Activated CD4-positive, alpha-beta memory T cell treated with anti-CD3 and anti-CD28 coated beads, Interleukin-2, amount 10 ng/mL, durations not matched to agents 7 days and 5 days (primary cell): Measurements from ENCODE around the gene UQCR11. TPM values are rescaled to one million over a fixed set of nuclear protein-coding genes. Genes with fewer than 3 reads are reported as not detected.

ENCODE experiments used
- CTCF ChIA-PET: fragments of 350-600 bp; sonication (Branson Sonifier 250); formaldehyde crosslinking; loops from one replicate; lab custom pipeline; 2021; ENCODE audit warnings: antibody characterized with exemption, inconsistent platforms; lab: Charles Lee
- POLR2A ChIA-PET: fragments of 350-600 bp; sonication (Branson Sonifier 250); formaldehyde crosslinking; loops from one replicate; lab custom pipeline; 2021; ENCODE audit warnings: antibody characterized with exemption; lab: Charles Lee
- DNase-seq: peaks from one replicate; pipeline ENCODE4 v3.0.0-alpha.2; 2020
- H3K27ac Mint-ChIP-seq: one replicate; pipeline ENCODE4 v1.8.0; 2021; ENCODE audit warnings: mild to moderate bottlenecking, mixed read lengths
- H3K27me3 Mint-ChIP-seq: one replicate; pipeline ENCODE4 v1.8.0; 2021; ENCODE audit warnings: mixed read lengths
- H3K36me3 Mint-ChIP-seq: one replicate; pipeline ENCODE4 v1.8.0; 2021; ENCODE audit warnings: low read depth, mixed read lengths
- H3K4me1 Mint-ChIP-seq: one replicate; pipeline ENCODE4 v1.8.0; 2021; ENCODE audit warnings: mixed read lengths
- H3K4me3 Mint-ChIP-seq: one replicate; pipeline ENCODE4 v1.8.0; 2021; ENCODE audit warnings: mild to moderate bottlenecking, mixed read lengths
- H3K9me3 Mint-ChIP-seq: one replicate; pipeline ENCODE4 v1.8.0; 2021; ENCODE audit warnings: mixed read lengths
- total RNA-seq, 2 experiments: library from RNA; stranded (reverse); gene quantifications; one replicate each; pipeline ENCODE4 v1.2.3, GENCODE V29; 2021

UQCR11 gene
- total RNA-seq: 100 to 1,000 TPM; 177 to 191 TPM

DNA sequence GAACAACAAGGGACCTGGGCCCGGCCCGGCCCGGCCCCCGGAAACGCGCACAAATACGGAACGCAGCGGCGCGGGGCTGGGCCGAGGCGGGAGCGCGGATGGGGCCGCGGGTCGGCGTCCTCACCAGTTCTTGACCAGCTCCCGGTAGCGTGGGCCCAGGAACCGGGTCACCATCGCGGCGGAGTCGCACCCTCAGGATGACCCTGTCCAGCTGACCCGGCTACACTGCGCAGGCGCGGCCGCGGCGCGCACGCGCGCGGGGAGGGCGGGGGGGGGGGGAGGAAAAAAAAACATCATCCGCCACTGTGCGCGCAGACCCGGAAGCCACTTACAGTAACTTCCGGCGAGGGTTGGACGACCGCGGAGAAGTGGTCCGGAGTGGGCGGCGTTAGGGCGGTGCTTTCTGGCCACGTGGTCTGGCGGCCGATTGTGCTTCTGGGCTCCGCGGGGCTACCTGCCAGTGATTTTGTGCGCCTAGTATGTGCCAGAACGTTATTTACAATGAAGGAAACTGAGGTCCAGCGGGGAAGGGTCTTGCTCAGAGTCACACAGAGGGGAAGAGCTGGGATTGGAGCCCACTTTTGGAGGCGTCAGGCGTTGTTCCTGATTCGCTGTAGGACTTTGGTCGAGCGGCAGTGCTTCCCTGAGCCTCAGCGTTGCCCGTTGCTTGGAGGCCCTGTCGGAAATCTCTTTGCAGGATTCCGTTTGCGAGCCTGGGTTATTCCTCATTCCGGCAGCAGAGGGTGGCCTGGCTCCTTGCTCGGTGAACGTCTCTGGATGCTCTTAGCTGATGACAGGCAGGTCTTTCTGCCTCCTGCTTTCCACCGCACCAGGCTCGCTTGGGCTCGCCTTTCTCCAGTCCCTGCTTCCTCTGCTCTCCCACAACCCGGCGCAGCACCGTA lies at the start of gene UQCR11:
UQCR11 (minus strand) TSS at position 227 of the 902 bp plus-strand sequence; CDS start at position 174, 53 bp downstream.
- Mint-ChIP-seq H3K36me3 (peaks cover 14% of the 10 kb centered on the region), H3K9me3 (no peaks in the 10 kb centered on the region), H3K4me3 (peak within 1 kb of the TSS; percentile 96), H3K27me3 (no peaks in the 10 kb centered on the region), H3K4me1 (peaks cover 55% of the 10 kb centered on the region), H3K27ac (peak within 1 kb of the TSS; percentile 99)
- POLR2A ChIA-PET: interaction anchor here (1.0 to 5.9 kb wide), 8 partner anchors 10 to 197 kb away, joined by 3 to 60 read pairs (median 6); partner anchors contain the start of genes MBD3, REEP6 and TCF3
- peak; percentile 94 for DNase-seq
- CTCF ChIA-PET: interaction anchor here (0.6 to 2.6 kb wide), 5 partner anchors 13 to 66 kb away, joined by 3 to 14 read pairs (median 4); partner anchors contain the start of genes MBD3 and TCF3

DNA sequence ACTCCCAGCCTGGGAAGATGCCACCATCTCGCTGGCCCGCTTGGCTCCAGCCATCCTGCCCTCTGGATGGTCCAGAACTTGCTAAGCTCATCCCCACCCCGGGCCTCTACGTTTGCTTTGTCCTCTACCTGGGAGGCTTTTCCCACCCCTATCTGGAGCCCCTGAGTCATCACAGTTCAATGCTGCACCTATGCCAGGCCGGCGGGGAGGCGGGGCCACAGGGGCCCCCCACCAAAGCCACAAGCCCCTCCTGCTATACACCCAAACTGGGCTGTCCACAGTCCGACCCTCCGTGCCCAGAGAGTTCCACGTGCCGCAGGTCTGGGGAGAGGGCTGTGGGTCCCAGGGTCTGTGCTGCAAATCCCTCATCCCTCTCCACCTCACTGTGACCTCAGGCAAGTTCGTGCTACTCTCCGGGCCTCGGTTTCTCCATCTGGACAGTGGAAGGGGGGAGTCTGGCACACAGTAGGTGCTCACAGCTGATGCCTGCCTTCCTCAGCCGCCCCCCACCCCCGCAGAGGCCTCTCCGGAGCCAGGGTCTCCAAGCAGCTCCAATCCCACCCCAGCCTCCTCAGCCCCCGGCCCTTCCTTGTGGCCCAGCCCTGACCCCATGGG lies 49.0 kb upstream of the UQCR11 start:
- H3K27me3 Mint-ChIP-seq: peaks cover 2% of the 10 kb centered on the region
- no peaks in the 10 kb centered on the region for H3K9me3 Mint-ChIP-seq
- POLR2A ChIA-PET: no interaction called here
- H3K36me3 Mint-ChIP-seq: no peaks in the 10 kb centered on the region
- H3K27ac Mint-ChIP-seq: no peak overlapping the region
- CTCF ChIA-PET: interaction anchor here (0.7 kb wide), 1 partner anchor 222 kb away, joined by 3 read pairs; no protein-coding TSS in a partner anchor
- peaks cover 20% of the 10 kb centered on the region for H3K4me1 Mint-ChIP-seq
- no peak for DNase-seq
- peak overlapping the region; percentile 17 for H3K4me3 Mint-ChIP-seq

DNA sequence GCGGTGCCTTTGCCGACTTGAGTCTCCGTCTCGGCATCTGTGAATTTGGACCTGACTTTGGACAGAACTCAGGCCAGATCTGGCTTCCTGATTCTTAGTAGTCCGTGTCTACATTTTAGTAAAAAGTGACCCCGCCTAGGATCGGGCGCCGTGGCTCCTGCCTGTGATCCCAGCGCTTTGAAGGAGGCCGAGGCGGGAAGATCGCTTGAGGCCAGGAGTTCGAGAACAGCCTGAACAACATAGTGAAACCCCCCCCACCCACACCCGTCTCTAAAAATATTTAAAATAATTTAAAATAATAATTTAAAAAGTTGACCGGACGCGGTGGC lies 48.0 kb upstream of the UQCR11 start:
- DNase-seq: no peak
- H3K36me3 Mint-ChIP-seq: no peaks in the 10 kb centered on the region
- no peaks in the 10 kb centered on the region for H3K9me3 Mint-ChIP-seq
- ChIA-PET POLR2A (interaction anchor here (1.0 to 3.7 kb wide), 6 partner anchors 8 to 384 kb away, joined by 3 to 39 read pairs (median 4); partner anchors contain the start of genes CIRBP, MBD3 and UQCR11), CTCF (interaction anchor here (0.7 kb wide), 1 partner anchor 223 kb away, joined by 3 read pairs; no protein-coding TSS in a partner anchor)
- H3K27me3 Mint-ChIP-seq: no peaks in the 10 kb centered on the region
- peak overlapping the region; percentile 84 for H3K27ac Mint-ChIP-seq
- peak overlapping the region; percentile 76 for H3K4me3 Mint-ChIP-seq
- H3K4me1 Mint-ChIP-seq: peaks cover 23% of the 10 kb centered on the region

DNA sequence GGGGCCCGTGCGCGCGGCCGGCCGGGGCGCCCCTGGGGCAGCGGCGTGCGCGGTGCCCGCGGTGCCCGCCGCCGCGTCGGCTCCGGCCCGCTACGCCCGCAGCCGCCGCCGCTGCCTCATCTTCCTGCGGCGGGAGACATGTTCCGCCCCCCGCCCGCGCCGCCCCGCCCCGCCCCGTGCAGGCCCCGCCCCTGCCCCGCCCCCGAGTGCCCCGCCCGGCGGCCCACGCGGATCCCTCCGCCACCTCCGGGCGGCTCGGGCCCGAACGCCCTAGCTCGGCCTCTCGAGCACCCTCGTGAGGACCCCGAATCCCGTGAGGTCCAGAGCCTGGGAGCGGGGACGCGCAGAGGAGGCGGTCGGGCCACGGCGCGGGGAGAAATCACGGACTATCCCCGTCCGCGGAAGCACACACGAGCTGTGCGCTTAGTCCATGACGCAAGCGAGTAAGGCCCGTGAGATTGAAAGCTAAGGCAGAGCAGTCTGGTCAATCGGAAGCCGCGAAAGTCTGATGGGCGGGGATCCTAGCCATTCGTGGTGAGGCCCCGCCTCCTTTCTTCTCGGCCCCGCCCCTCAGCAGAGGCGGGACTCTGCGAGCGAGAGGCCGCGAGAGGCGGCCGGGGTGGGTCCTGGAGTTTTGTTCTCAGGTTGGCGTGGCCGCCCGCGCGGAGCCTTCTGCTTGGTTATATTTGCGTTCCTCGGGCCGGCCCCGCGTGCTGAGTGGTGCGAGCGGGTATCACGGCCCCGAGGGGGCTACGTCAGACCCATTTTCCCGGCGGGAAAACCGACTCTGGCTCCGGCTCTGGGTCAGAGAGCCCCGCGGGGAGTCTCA lies 47.4 kb upstream of the UQCR11 start, which contains the start of gene TCF3:
TCF3 (minus strand) TSS at position 145 of the 829 bp plus-strand sequence. CDS start 2,367 bp downstream, outside the sequence.
- Mint-ChIP-seq H3K9me3 (no peaks in the 10 kb centered on the region), H3K27ac (peak within 1 kb of the TSS; percentile 84), H3K4me3 (peak within 1 kb of the TSS; percentile 81), H3K27me3 (no peaks in the 10 kb centered on the region), H3K4me1 (peaks cover 23% of the 10 kb centered on the region), H3K36me3 (no peaks in the 10 kb centered on the region)
- CTCF ChIA-PET: interaction anchor here (1.4 kb wide), 1 partner anchor 47 kb away, joined by 4 read pairs; no protein-coding TSS in a partner anchor
- POLR2A ChIA-PET: interaction anchor here (1.0 to 3.7 kb wide), 7 partner anchors 9 to 383 kb away, joined by 3 to 39 read pairs (median 4); partner anchors contain the start of genes CIRBP, MBD3 and UQCR11
- DNase-seq: peak; percentile 99

DNA sequence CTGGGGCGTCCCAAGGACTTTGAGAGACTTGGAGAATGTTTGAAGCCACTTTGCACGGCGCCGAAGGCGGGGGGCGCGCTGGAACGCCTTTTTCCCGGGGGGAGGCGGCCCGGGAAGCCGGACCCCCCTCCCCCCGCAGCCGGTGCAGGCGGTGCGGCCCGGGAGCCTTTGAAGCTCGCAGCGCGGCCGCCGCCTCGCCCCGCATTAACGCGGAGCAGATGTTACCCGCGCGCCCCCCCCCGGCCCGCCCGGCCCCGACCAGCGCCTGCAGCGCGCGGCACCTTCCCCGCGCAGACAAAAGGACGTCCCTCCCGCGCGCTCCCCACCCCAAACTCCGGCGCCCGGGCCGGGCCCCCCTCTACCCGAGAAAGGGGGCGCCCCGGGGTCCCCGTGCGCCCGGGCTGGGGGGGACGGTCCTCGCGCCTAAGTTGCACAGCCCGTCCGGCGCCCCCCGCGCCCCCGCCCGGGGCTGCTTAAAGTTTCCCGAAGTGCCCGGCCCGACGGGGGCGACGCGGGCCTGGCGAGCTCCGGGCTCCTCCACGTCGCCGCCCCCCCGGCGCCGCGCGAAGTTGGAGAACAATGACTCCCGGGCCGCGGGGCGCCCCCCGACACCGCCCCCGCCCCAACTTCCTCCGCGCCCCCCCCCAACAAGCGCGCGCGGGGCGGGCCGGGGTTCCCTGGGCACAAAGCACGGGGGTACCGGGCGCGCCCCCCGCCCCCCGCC lies 46.5 kb upstream of the UQCR11 start:
- CTCF ChIA-PET: interaction anchor here (1.1 to 1.4 kb wide), 2 partner anchors 21 to 46 kb away, joined by 4 read pairs; no protein-coding TSS in a partner anchor
- peak overlapping the region; percentile 81 for H3K4me3 Mint-ChIP-seq

DNA sequence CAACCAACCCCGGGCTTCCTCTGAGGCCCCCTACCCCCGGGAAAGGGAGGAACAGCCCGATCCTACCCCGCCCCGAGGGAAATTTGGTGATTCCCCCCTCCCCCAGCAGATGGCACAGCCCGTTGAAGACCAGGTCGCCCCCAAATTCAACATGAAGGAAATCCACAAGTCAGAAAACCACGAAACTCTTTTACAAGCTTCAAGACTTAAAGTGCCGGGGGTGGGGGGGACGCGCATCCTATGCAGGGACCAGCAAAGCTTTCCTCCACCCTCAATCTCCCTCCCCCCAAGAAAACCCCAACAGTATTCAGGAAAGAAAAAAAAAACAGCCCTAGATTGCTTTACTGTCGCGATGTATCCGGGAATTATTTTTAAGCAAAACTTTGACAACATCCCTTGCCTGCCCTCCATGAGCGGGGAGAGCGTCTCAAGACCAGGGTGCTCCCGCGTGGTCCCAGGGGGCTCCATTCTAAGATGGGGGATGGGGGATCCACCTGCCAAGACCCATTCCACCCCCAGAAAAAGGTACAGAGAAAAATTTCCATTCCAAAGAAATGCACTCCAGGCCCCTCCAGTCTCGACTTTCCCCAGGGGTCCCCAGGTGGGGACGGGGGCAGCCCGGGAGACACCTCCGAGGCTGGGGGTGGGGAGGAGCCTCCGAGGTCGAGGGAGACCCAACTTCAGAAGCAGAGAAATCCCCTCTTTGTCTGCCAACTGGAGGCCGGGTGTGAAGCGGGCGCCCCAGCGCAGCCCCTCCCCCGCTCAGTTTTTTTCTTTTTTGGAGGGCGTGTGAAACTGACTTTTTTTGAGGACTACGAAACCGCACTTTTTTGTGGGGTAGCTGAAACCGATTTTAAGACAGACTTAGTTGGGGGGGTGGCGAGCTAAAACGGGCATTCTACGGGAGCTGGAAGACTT lies 45.6 kb upstream of the UQCR11 start:
- peak; percentile 47 for DNase-seq
- H3K4me1 Mint-ChIP-seq: peaks cover 23% of the 10 kb centered on the region
- peak overlapping the region; percentile 80 for H3K27ac Mint-ChIP-seq
- POLR2A ChIA-PET: interaction anchor here (1.1 to 3.7 kb wide), 3 partner anchors 14 to 61 kb away, joined by 3 to 39 read pairs (median 4); partner anchors contain the start of gene UQCR11
- CTCF ChIA-PET: interaction anchor here (0.7 to 1.1 kb wide), 2 partner anchors 21 to 105 kb away, joined by 4 to 5 read pairs; no protein-coding TSS in a partner anchor
- no peaks in the 10 kb centered on the region for H3K36me3 Mint-ChIP-seq
- no peaks in the 10 kb centered on the region for H3K9me3 Mint-ChIP-seq
- no peaks in the 10 kb centered on the region for H3K27me3 Mint-ChIP-seq
- peak overlapping the region; percentile 81 for H3K4me3 Mint-ChIP-seq

More for the DNA sequence above, 46.5 kb upstream of the UQCR11 start:
- Mint-ChIP-seq H3K36me3 (no peaks in the 10 kb centered on the region), H3K4me1 (peaks cover 23% of the 10 kb centered on the region), H3K27ac (peak overlapping the region; percentile 80), H3K9me3 (no peaks in the 10 kb centered on the region), H3K27me3 (no peaks in the 10 kb centered on the region)
- peak; percentile 44 for DNase-seq
- POLR2A ChIA-PET: interaction anchor here (1.1 to 3.7 kb wide), 5 partner anchors 43 to 382 kb away, joined by 3 to 39 read pairs (median 4); partner anchors contain the start of genes CIRBP, MBD3 and UQCR11

DNA sequence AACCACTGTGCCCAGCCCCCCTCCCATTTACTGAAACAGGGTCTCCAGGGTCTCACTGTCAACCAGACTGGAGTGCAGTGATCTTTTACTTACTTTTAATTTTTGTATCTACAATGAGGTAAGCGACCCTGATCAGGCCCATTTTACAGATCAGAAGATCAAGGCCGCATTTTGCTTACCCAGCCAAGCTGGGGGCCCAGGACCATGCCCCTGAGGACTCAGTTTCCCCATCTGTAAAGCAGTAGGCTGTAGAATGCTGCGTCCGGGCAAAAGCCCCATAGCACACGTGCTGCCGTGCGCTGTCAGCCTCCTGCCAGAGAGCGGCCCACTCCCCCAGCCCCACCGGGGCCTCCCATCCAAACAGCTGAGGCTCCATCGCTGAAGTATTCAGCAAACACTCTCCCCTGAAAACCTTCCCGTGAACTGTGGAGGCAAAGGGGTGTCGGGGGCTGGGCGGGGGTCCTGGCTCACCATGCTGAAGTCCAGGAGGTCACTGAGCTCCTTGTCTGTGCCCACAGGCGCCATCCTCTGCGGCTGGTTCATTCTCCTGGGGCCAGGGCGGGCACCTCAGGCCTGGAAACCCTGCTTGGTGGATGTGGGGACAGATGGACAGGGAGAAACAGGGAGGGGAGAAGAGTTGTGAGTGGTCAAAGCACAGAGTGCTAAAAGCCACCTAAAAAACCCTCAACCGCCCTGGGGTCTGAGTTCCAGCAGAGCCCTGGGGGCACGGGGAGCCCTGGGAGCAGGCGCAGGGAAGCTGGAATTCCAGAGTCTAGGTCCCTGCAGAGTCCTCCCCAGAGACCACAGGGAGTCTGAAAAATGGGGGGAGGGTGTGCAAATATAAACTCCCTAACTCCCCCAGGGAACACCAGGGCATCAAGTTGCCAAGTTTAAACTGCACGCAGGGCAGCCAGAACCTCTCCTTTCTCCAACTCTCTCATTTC lies 44.7 kb upstream of the UQCR11 start:
- POLR2A ChIA-PET: interaction anchor here (1.2 to 3.7 kb wide), 2 partner anchors 13 to 44 kb away, joined by 3 to 39 read pairs; partner anchors contain the start of gene UQCR11
- Mint-ChIP-seq H3K9me3 (no peaks in the 10 kb centered on the region), H3K27me3 (no peaks in the 10 kb centered on the region), H3K36me3 (peaks cover 6% of the 10 kb centered on the region), H3K4me1 (peaks cover 23% of the 10 kb centered on the region), H3K27ac (peak overlapping the region; percentile 72), H3K4me3 (peak overlapping the region; percentile 81)
- DNase-seq: no peak
- CTCF ChIA-PET: interaction anchor here (0.7 kb wide), 1 partner anchor 104 kb away, joined by 5 read pairs; no protein-coding TSS in a partner anchor

DNA sequence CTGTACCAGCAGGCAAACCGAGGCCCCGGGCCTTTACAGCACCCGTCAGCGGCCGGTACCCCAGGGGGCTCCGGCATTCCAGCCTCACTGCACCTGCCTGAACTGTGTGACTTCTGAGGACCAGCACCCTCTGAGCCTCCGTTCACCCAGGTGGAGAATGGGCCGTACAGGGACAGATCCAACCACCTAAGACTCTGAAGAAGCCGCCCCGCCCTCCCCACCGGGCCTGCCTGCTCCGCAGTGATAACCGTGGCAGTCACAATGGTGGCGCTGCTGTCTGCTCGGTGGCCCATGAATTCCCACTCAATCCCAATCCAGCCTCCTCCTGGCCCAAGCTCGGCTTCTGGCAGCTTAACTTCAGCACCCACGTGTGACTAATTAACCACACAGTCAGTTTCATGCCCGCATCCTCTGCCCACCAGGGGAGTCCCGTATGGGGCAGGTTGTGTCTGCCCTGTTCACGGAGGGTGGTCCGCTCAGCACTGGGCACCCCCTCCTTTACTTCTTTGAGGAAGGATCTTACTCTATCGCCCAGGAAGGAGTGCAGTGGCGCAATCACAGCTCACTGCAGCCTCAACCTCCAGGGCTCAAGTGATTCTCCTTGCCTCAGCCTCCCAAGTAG lies 43.8 kb upstream of the UQCR11 start:
- no peaks in the 10 kb centered on the region for H3K27me3 Mint-ChIP-seq
- no peak for DNase-seq
- no peaks in the 10 kb centered on the region for H3K9me3 Mint-ChIP-seq
- H3K36me3 Mint-ChIP-seq: peaks cover 6% of the 10 kb centered on the region
- POLR2A ChIA-PET: no interaction called here
- peaks cover 21% of the 10 kb centered on the region for H3K4me1 Mint-ChIP-seq
- H3K4me3 Mint-ChIP-seq: no peak overlapping the region
- no peak overlapping the region for H3K27ac Mint-ChIP-seq
- CTCF ChIA-PET: no interaction called here

DNA sequence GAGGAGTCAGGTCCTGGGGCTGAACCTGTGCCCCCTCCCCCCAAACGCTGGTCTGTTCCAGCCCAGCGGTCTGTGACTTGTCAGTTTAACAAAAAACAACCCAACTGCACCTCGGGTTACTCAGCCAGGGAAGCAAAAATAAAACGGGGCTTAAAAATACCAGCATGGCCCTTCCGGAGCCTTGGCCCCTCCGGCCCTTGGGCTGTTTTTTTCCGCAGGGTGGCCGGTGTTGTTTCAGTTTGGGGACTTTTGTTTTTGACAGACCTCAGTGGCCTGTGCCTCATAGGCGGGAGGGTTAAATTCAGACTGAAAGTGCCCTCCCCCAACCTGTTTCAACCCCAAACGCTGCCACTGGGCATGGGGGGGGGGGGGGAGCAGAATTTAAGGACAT lies 43.2 kb upstream of the UQCR11 start:
- Mint-ChIP-seq H3K4me1 (peaks cover 20% of the 10 kb centered on the region), H3K36me3 (peaks cover 6% of the 10 kb centered on the region), H3K27me3 (no peaks in the 10 kb centered on the region), H3K4me3 (no peak overlapping the region), H3K9me3 (no peaks in the 10 kb centered on the region), H3K27ac (no peak overlapping the region)
- ChIA-PET POLR2A (no interaction called here), CTCF (no interaction called here)
- no peak for DNase-seq
